Tibial artery (tissue), 4 donors: ENCODE data around the gene ALDH16A1.

Experiments
- DNase-seq, 2 donors: peaks; one replicate each; pipeline ENCODE4 v3.0.0-alpha.2; 2019
- H3K27ac ChIP-seq, 2 donors: fragments of 200-600 bp; sonication (generic) in 1 of 2; 1 replicate in 1 of 2; 2 replicates in 1 of 2; pipeline ENCODE4 v1.5.1; 2018 to 2019; ENCODE audit warnings: mild to moderate bottlenecking in 1 of 2
- H3K27me3 ChIP-seq, 2 donors: fragments of 200-600 bp; sonication (generic) in 1 of 2; one replicate each; pipeline versions ENCODE4 v1.5.1 to v1.6.0; 2016 to 2019
- H3K36me3 ChIP-seq, 3 donors: fragments of 200-600 bp; sonication (generic) in 2 of 3; one replicate each; pipeline ENCODE4 v1.5.1; 2016 to 2019; ENCODE audit warnings: mild to moderate bottlenecking in 2 of 3
- H3K4me1 ChIP-seq, 4 donors: fragments of 200-600 bp; sonication (generic) in 2 of 4; 1 replicate in 3 of 4; 2 replicates in 1 of 4; pipeline ENCODE4 v1.5.1; 2016 to 2019
- H3K4me3 ChIP-seq, 2 donors: fragments of 200-600 bp; sonication (generic) in 1 of 2; 1 replicate in 1 of 2; 2 replicates in 1 of 2; pipeline ENCODE4 v1.5.1; 2018 to 2019; ENCODE audit warnings: mild to moderate bottlenecking in 2 of 2
- H3K9me3 ChIP-seq, 3 donors: fragments of 200-600 bp; sonication (generic) in 1 of 3; one replicate each; pipeline ENCODE4 v1.5.1; 2016 to 2019
- CTCF ChIP-seq, 2 experiments: fragments of 200-600 bp in 1 of 2; fragments of 450-650 bp in 1 of 2; IDR thresholded peaks; one replicate each; pipeline ENCODE4 v1.5.1; 2017 to 2019; ENCODE audit warnings: antibody characterized with exemption in 2 of 2, mild to moderate bottlenecking in 1 of 2, moderate library complexity in 1 of 2
- intact Hi-C: fragments of 100-400 bp; cut with DNase I; formaldehyde crosslinking; loops from one replicate; pipeline ENCODE4 v1.15.0; 2023; ENCODE audit warnings: low total_unique reads

The ALDH16A1 gene

GRCh38 chr19:49421039-49421877 lies 31.8 kb upstream of the ALDH16A1 start:
- peaks cover 0 to 31% (median 23%) of the 10 kb centered on the region in 4 donors for H3K4me1 ChIP-seq
- no peak overlapping the region for H3K27ac ChIP-seq
- H3K36me3 ChIP-seq: no peaks in the 10 kb centered on the region
- H3K9me3 ChIP-seq: no peaks in the 10 kb centered on the region
- no peak for TF ChIP-seq CTCF (IDR thresholded peaks at IDR 0.05)
- intact Hi-C loops: no loop called here
- H3K4me3 ChIP-seq: no peak overlapping the region
- H3K27me3 ChIP-seq: peaks cover 4 to 98% of the 10 kb centered on the region in 2 donors
- peak in 1 of 2 donors; percentile 39 for DNase-seq

GRCh38 chr19:49421878-49422202 lies 31.2 kb upstream of the ALDH16A1 start:
- no peaks in the 10 kb centered on the region for H3K9me3 ChIP-seq
- H3K27me3 ChIP-seq: peaks cover 4 to 98% of the 10 kb centered on the region in 2 donors
- intact Hi-C loops: no loop called here
- no peaks in the 10 kb centered on the region for H3K36me3 ChIP-seq
- DNase-seq: no peak
- TF ChIP-seq CTCF (IDR thresholded peaks at IDR 0.05): no peak
- no peak overlapping the region for H3K27ac ChIP-seq
- H3K4me3 ChIP-seq: no peak overlapping the region
- peaks cover 0 to 31% (median 23%) of the 10 kb centered on the region in 4 donors for H3K4me1 ChIP-seq

- peaks cover 4 to 98% of the 10 kb centered on the region in 2 donors for H3K27me3 ChIP-seq
These were observed 30.5 kb upstream of the ALDH16A1 start for GRCh38 chr19:49422407-49423070.

GRCh38 chr19:49423071-49423984 lies 29.7 kb upstream of the ALDH16A1 start, which contains the start of gene PTH2:
Gene PTH2 (minus strand): TSS chr19:49423441. CDS start chr19:49423339, 102 bp downstream.
- H3K4me3 ChIP-seq: peak within 1 kb of the TSS in 1 of 2 donors; percentile 13
- TF ChIP-seq CTCF (IDR thresholded peaks at IDR 0.05): no peak
- no peaks in the 10 kb centered on the region for H3K36me3 ChIP-seq
- no peak within 1 kb of the TSS for H3K27ac ChIP-seq
- DNase-seq: no peak
- H3K4me1 ChIP-seq: peaks cover 0 to 39% (median 30%) of the 10 kb centered on the region in 4 donors
- no peaks in the 10 kb centered on the region for H3K9me3 ChIP-seq
- intact Hi-C loops: no loop called here
- peaks cover 4 to 98% of the 10 kb centered on the region in 2 donors for H3K27me3 ChIP-seq

More at GRCh38 chr19:49422407-49423070, 30.5 kb upstream of the ALDH16A1 start:
- no peak overlapping the region for H3K27ac ChIP-seq
- peak overlapping the region in 1 of 2 donors; percentile 13 for H3K4me3 ChIP-seq
- H3K9me3 ChIP-seq: no peaks in the 10 kb centered on the region
- DNase-seq: no peak
- H3K4me1 ChIP-seq: peaks cover 0 to 31% (median 25%) of the 10 kb centered on the region in 4 donors
- intact Hi-C loops: no loop called here
- H3K36me3 ChIP-seq: no peaks in the 10 kb centered on the region
- peak; percentile 8 to 22 for TF ChIP-seq CTCF (IDR thresholded peaks at IDR 0.05)

- Histone ChIP-seq H3K9me3 (no peaks in the 10 kb centered on the region), H3K36me3 (no peaks in the 10 kb centered on the region), H3K4me1 (peaks cover 0 to 45% (median 33%) of the 10 kb centered on the region in 4 donors), H3K27ac (no peak overlapping the region), H3K27me3 (peaks cover 4 to 98% of the 10 kb centered on the region in 2 donors), H3K4me3 (no peak overlapping the region)
- no peak for TF ChIP-seq CTCF (IDR thresholded peaks at IDR 0.05)
- intact Hi-C loops: no loop called here
- no peak for DNase-seq
These were observed 29.1 kb upstream of the ALDH16A1 start for GRCh38 chr19:49423985-49424303.
